GM18909 (cell line): ENCODE data around the gene MTR.
A peak's percentile ranks its signal among the peaks of the same experiment; 100 is the strongest.

Experiments
- ATAC-seq: cut with Tn5 transposase; IDR thresholded peaks from one replicate; pipeline ENCODE4 v1.9.1; 2021; ENCODE audit warnings: mild to moderate bottlenecking; ENCODE audit not compliant: unreplicated experiment, poor library complexity

The MTR gene

DNA sequence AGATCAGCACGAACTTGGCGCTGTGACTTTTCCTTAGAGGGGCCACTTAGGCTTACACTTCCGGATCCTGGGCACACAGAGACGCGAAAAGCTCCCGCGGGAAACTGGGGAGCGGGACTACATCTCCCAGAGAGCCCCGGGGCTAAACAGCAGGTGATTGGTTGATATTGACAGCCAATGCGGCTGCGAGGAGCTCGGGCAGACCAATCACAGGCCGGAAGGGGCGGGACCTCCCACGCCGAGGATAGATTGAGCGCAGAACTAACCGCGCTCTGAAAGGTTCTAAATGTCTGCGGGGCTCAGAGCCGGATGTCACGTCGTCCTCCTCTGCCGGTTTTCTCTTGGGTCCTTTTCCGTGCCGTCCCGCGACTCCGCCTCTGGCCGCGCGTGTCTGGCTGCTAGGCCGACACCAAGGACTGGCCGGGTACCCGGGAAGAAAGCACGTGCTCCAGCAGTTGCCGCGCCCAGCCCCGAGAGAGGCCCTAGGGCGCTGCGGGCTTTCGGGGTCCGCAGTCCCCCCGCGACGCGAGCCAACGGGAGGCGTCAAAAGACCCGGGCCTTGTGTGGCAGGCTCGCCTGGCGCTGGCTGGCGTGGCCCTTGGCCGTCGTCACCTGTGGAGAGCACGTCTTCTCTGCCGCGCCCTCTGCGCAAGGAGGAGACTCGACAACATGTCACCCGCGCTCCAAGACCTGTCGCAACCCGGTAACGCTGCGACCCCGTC lies at the start of gene MTR:
TSS of gene MTR (plus strand) at position 258 of the 722 bp plus-strand sequence. CDS start at position 670, 412 bp downstream.
- peak; percentile 99 for ATAC-seq

DNA sequence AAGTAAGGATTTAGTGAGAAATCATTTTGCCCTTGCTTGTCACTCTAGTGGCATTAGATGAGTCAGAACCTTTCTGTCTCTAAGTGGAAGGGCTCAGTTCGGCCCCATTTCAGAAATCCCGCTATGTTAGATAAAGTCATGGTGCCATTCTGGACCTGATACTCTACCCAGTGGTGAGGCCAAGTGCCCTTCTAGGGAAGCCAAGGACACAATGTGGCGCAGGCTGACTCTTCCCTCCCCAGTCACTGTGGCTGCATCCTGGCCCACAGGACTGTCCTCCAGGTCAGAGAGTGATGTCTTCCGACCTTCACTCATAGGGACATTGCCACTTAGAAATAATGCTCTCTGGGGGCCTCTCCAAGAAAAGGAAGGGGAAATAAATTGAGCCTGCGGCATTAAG lies 48.3 kb upstream of the MTR start:
- no peak for ATAC-seq

DNA sequence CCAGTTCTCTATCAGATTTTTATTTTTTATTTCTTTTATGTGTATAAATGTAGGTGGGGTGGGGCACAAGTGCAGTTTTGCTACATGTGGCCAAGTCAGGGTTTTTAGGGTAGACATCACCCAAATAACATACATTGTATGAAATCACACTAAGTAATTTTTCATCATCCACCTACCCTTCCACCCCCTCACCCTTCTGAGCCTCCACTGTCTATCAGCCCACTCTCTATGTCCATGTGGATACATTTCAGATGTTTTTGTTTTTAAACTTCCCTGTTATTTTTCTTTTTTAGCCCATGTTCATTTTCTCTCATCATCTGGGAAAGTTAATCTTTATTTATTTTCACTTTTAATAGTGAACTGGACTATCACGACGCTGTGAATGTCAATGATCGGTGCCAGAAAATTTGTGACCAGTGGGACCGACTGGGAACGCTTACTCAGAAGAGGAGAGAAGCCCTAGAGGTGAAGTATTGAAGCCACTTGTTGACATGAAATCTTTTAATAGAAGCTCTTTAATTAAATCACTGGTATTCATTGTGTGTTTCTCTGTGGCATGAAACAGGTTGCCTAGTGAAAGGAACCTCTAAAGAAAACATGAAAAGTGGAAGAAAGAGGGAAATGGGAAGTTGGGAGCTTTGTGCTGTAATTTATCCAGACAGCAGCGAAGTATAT lies 47.6 kb upstream of the MTR start:
- ATAC-seq, result no peak

DNA sequence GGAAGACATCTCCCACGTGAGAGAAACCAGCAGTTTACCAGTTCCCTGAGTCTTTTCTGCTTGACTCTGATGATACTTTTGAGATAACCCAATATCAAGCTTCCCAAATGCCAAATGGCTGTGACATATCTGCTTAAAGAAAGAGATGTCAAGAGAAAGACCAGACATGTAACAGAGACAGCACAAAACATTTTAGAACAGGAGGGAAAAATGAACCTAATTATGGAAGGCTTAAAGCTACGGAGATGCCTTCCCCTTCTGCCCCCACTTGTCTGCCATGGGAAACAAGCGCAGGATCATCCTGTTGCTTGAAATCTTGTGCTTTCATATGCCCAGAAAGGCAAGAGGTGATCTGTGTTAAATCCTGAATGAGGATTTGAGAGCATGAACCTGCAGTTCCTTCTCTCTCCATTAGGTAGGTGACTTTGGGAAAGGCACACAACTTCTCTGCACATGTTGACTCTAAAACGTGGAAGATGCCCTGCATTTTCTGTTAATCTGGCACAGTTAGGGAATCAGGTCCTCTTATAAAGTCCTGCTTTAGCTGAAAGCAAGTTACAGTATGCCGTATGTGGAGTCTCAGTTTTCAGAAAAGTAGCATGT lies 46.7 kb upstream of the MTR start:
- no peak for ATAC-seq

DNA sequence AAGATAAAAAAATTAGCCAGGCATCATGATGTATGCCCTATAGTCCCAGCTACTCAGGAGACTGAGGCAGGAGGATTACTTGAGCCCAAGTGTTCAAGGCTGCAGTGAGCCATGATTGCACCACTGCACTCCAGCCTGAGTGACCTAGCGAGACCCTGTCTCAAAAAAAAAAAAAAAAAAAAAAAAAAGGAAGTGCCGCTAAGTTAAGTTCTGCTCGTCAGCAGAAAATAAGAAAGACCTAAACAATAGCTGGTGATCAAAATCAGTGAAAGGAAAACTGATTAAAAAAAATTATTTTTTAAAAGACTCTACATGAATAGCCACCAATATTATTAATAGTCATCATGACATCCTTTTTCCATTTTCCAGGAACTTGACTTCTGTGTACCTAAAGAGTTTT lies 44.2 kb upstream of the MTR start:
- no peak for ATAC-seq

DNA sequence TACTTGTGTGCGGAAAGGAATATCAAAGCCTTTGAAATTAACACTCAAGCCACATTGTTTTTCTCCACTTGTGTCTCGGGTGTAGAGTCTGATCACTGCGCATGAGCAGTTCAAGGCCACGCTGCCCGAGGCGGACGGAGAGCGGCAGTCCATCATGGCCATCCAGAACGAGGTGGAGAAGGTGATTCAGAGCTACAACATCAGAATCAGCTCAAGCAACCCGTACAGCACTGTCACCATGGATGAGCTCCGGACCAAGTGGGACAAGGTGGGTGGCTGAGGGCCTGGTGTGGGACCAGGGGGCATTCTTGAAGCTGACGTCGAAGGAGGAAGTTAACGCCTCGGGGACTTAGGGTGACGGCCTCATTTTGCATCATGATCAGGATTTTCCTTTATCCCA lies 43.7 kb upstream of the MTR start:
- ATAC-seq, result no peak

DNA sequence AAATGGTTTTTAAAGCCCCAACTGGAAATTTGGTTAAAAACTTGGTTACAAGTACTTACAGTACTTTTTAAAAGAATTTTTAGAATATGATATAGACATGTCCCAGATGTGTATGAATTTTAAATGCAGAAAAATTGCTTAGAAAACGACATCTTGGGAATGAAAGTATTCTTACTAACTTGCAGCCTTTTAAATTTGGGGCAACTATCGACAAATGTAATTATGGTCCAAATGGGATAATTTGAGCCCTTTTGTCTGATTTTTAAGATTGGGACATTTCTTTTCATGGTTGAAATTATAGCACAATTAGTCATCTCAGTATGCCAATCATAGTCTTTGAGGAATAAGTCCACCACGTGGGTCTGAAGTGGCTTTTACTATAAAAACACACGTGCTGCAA lies 43.2 kb upstream of the MTR start:
- no peak for ATAC-seq

DNA sequence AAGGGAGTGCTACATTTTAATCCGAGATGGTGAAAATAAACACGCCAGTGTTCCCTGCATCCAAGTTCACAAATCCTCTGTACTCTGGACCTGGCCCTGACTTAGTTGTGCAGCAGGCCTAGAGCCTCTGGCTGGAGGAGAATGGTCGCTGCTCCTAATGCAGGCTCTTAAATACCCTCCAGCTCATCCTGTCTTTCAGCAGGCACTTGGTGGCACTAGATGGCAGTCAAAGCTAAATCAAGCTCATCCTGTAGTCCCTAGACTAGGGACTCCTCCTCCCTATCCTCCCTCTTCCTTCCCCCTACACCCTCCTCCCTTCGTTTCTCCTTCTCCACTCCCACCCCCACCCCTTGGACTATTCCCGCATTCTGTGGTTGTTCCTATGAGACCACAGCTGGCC lies 41.6 kb upstream of the MTR start:
- no peak for ATAC-seq

DNA sequence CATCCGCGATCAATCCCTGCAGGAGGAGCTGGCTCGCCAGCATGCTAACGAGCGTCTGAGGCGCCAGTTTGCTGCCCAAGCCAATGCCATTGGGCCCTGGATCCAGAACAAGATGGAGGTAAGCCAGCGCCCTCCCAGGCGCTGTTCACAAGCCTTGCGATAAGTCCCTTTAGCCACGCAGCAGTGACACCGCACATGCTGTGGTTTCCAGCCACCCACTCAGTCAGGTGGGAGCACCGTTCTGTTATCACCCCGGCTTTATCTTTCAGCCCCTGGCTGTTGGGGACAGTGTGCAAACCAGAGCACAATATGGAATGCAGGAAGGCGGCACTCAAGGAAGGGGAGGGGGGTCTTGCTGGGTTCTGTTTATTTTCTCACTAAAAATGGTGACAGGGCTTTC lies 41.1 kb upstream of the MTR start:
- ATAC-seq, result no peak

DNA sequence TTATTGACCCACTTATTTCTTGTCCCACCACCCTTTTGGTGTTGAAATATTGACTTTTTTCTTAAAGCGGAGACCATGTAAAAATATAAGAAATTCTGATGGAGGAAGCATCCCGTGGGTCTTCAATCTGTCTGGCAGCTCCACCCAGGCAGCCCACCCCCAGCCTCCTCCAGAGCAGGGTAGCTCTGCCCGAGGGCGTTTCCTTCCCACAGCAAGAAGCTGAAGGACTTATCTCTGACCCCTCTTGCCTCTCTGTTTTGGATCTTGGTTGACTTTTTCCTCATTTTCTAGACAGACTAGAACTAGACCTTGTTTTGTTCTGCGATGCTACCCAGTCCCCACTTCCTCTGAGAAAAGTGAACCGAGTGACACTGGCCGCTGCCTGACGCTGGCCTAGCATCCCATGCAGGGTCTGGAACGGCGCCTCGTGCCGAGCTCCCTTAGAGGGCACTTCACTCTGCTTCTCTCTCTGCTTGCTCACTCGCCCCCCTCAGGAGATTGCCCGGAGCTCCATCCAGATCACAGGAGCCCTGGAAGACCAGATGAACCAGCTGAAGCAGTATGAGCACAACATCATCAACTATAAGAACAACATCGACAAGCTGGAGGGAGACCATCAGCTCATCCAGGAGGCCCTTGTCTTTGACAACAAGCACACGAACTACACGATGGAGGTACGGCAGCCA lies 40.4 kb upstream of the MTR start:
- no peak for ATAC-seq

DNA sequence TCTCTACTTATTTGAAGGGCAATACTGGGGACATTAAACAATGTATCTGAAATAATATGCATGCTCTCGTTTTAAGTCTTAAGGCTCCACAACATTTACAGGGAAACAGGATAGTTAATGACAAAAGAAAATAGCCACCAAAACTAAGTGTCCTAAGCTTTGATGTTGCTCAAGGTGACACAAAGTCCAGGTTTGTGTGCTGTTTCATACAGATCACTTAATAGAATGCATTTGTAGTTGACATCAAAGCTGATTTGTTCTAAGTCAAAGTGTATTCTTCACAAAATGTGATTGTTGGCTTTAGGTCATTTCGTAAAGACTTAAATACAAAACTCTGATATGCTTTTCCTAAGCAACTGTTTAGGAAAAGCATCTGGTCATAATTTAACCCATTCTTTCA lies 37.5 kb upstream of the MTR start:
- no peak for ATAC-seq

DNA sequence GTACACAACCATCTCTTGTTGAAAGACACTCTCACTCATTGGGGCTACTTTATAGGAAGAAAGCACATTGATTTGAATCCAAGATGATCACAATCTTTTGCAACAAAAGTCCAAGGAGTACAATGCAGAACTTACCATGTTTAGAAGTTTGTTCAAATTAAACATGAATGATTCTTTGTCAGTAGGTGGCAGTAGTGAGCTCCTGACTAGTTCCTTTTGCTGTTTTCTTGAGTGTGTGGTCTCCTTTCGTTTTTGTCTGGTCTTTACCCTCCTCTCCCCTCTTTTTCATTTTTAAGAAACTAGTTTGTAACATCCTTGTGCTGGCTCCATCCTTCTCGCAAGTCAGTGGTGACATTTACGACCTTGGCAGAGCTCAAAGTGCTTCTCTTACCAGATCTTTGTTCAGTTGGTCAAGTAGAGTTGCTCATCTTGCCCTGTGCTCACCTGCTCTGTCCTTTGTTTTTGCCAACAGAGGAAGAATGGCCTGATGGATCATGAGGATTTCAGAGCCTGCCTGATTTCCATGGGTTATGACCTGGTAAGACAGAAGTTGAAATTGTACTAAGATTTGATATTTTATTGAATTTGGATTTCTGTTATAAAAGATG lies 35.7 kb upstream of the MTR start:
- ATAC-seq, result peak; percentile 74

DNA sequence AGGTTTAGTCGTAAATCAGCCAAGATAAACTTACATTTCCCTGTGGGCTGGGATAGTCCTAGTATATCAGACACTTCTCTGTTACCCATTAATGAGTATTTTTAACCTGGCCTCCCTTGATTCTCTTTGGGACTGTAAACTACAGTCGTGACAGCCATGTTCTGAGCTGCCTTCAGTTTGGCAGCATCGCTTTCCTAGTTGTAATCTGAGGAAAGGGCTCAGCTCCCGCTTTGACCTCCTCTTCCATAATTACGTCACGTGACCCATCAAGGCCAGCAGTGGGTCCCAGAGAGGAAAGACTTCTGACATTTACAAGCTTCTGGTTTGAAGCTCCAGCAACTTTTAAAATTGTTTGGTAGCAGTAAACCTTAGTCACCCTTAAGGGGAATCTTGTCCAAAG lies 34.6 kb upstream of the MTR start:
- no peak for ATAC-seq

DNA sequence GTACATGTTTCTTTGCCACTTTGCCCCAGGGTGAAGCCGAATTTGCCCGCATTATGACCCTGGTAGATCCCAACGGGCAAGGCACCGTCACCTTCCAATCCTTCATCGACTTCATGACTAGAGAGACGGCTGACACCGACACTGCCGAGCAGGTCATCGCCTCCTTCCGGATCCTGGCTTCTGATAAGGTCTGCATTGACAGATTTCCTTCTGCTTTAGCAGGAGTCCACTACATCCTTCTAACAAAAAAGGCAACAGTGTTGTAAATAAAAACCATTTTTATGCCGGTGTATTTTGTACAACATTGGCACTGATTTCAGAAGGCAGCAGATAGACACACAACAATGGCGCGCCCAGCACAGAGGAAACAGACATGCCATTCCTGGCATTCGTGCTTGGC lies 34.1 kb upstream of the MTR start:
- ATAC-seq, result no peak

DNA sequence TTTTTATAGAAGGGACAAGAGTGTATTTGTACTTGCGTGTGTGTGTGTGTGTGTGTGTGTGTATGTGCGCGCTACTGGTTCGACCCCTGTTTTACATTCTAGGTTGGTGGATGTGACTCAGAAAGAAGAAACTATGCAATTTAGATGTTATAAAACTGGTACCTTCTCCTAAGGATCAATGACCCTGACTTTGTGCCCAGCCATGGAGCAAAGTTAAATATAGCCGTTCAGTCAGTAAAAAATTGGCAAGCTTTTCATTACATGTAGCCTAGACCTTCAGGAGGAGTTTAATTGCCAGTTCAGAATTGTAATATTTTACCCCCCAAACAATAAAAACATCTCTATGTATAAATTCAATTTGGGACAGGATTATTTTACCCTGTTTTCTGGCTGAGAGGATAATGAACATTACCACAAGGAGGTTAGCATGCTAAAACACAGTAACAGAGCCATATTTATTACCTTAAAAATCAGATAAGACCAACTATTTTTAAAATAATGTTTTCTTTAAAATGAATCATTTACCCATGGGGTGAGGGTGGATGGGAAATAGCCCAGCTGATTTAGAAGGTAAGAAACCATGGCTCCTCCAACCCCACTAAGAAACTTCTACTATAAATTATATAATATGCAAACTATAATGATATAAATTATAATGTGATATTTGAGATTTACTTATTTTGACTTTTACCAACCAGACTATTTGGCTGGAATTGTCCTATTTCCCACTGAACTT lies 33.5 kb upstream of the MTR start:
- ATAC-seq, result no peak

DNA sequence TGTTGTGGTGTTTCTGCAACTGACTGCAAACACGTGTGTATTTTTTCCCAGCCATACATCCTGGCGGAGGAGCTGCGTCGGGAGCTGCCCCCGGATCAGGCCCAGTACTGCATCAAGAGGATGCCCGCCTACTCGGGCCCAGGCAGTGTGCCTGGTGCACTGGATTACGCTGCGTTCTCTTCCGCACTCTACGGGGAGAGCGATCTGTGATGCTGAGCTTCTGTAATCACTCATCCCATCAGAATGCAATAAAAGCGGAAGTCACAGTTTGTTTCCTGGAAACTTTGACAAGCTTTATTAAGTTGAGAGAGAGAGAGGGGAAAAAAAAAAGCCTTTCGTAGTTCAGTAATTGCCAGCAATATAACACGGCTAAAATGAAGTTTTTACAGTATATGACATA lies 32.7 kb upstream of the MTR start:
- ATAC-seq, result no peak

DNA sequence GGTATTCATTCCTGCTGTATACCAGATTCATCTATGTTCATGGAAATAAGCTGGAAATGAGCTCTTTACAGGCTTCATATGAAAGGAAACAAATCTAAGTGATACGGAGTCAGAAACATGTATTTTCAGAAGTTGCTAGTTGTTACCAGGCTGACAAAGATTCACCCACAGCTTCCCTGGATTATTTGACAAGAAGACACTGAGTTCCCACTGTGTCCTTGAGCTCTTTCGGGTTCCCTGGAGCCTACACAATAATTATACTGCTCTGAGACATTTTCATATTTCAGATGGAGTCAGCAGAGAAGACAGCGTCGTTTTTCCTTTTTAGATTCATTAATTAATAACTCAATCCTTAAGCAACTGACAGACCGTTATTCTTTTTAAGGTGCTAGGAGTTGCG lies 29.3 kb upstream of the MTR start:
- ATAC-seq, result no peak

DNA sequence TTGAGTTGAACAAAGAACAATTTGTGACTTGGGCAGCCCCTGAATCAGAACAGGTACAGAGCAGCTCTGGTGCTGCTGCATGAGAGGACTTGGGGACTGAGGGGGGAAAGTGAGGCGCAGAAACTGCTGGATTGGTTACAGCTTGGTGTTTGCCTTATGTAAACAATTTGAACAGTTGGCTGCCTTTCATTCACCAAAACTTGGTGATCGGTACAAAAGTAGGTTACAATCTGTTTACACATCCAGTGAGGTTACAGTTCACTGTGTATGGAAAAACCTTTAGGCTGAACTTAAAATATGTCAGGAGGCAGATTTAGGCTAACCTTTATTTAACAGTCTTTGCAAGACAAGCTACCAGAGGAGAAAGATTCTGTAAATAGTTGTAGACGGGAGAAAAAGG lies 28.6 kb upstream of the MTR start:
- no peak for ATAC-seq

DNA sequence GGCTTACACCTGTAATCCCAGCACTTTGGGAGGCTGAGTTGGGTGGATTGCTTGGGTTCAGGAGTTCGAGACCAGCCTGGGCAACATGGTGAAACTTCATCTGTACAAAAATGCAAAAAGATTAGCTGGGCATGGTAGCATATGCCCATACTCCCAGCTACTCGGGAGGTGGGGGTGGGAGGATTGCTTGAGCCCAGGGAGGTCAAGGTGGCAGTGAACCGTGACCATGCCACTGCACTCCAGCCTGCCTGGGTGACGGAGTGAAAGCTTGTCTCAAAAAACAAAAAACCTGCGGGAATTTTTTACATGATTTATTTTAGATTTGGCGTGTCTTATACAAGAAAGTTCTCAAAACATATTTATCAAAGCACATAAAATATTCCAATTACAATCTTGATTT lies 27.8 kb upstream of the MTR start:
- ATAC-seq, result no peak

DNA sequence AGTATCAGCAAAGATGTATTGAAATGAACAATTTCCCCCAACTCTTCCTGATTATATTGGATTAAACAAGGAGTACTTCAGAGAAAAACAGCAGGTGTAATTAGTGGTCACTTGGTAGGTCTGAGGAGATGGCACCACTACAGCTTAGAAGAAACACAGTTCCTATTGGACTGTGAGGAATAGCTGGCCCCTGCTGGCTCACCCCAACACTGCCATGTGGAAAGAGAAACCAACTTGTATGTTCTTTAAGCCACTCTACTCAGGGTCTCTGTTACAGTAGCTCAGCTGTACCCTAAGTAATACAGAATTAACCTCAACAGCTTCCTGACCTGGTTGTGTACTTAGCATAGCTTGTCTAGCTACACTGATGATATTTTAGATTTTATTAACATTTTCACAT lies 26.5 kb upstream of the MTR start:
- ATAC-seq, result no peak
